IPS-18a (cell line): ENCODE measurements around the gene SERPINB1.

Source experiments
- H3K27ac ChIP-seq: one replicate; pipeline ENCODE4 v1.5.1; 2013; ENCODE audit warnings: low read length
- H3K27me3 ChIP-seq: one replicate; pipeline ENCODE4 v1.6.1; 2013; ENCODE audit warnings: mild to moderate bottlenecking, low read length; ENCODE audit not compliant: control insufficient read depth, insufficient read depth
- H3K36me3 ChIP-seq: one replicate; pipeline ENCODE4 v1.6.1; 2013; ENCODE audit warnings: low read depth, low read length; ENCODE audit not compliant: control insufficient read depth
- H3K4me1 ChIP-seq: one replicate; pipeline ENCODE4 v1.6.1; 2013; ENCODE audit warnings: low read depth, low read length; ENCODE audit not compliant: control insufficient read depth
- H3K4me3 ChIP-seq: one replicate; pipeline ENCODE4 v1.5.1; 2013; ENCODE audit warnings: low read length
- H3K9ac ChIP-seq: one replicate; pipeline ENCODE4 v1.6.1; 2013; ENCODE audit warnings: mild to moderate bottlenecking, low read length, moderate library complexity
- H3K9me3 ChIP-seq: one replicate; pipeline ENCODE4 v1.6.1; 2013; ENCODE audit warnings: low read depth, low read length; ENCODE audit not compliant: control insufficient read depth

Gene SERPINB1

DNA sequence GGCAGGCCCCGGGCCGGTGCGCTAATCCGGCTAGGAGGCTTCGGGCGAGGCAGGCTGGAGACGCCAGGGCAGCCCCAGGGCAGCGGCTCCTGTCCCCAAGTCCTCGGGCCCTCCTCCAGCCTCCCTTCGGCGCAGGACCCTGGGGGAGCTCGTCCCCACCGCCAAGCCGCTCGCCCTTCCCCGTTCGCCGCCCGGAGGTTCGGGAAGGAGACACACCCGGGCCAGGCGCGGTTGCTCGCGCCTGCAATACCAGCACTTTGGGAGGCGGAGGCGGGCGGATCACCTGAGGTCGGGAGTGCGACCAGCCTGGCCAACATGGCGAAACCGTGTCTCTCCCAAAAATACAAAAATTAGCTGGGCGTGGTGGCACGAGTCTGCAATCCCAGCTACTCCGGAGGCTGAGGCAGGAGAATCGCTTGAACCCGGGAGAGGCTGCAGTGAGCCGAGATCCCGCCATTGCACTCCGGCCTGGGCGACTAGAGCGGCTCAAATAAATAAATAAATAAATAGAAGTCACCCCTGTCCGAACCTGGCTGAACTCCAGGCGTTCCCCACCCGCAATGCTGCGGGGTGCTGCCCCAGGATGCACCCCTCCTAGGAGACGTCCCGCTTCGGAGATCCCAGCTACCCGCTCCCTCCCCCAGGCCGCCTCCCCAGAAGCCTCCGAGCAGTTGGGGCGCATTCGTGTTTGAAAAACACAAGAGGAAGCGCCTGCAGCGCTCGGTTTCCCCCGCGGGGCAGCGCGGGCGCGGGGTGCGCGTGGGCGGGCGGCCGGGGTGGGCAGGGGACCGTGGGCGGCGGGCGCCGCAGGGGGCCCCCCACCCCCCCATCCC lies 33.9 kb upstream of the SERPINB1 start:
- H3K4me1 ChIP-seq = peaks cover 29% of the 10 kb centered on the region
- no peaks in the 10 kb centered on the region for H3K9me3 ChIP-seq
- no peak overlapping the region for H3K27ac ChIP-seq
- peaks cover 6% of the 10 kb centered on the region for H3K27me3 ChIP-seq
- no peaks in the 10 kb centered on the region for H3K36me3 ChIP-seq
- peak overlapping the region; percentile 80 for H3K4me3 ChIP-seq
- peak overlapping the region; percentile 71 for H3K9ac ChIP-seq

DNA sequence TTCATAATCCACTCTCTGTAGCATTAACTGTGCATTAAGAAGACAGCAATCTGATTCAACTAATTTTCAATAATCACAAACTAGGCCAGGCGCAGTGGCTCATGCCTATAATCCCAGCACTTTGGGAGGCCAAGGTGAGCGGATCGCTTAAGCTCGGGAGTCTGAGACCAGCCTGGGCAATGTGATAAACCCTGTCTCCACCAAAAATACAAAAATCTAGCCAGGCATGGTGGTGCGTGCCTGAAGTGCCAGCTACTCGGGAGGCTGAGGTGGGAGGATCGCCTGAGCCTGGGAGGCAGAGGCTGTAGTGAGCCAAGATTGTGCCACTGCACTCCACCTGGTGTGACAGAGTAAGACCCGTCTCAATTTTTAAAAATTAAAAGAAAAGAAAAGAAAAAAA lies 32.0 kb upstream of the SERPINB1 start:
- Histone ChIP-seq H3K4me3 (no peak overlapping the region), H3K27me3 (peaks cover 6% of the 10 kb centered on the region), H3K9me3 (no peaks in the 10 kb centered on the region), H3K27ac (no peak overlapping the region), H3K9ac (no peak overlapping the region), H3K4me1 (peaks cover 27% of the 10 kb centered on the region), H3K36me3 (no peaks in the 10 kb centered on the region)

GRCh38 chr6:2872423-2873358 lies 31.0 kb upstream of the SERPINB1 start:
- peaks cover 6% of the 10 kb centered on the region for H3K27me3 ChIP-seq
- no peaks in the 10 kb centered on the region for H3K36me3 ChIP-seq
- H3K4me1 ChIP-seq = peaks cover 24% of the 10 kb centered on the region
- H3K9ac ChIP-seq = no peak overlapping the region
- no peaks in the 10 kb centered on the region for H3K9me3 ChIP-seq
- no peak overlapping the region for H3K27ac ChIP-seq
- H3K4me3 ChIP-seq = no peak overlapping the region

- Histone ChIP-seq H3K9ac (no peak overlapping the region), H3K4me1 (peaks cover 20% of the 10 kb centered on the region), H3K27ac (no peak overlapping the region), H3K9me3 (no peaks in the 10 kb centered on the region), H3K27me3 (peaks cover 6% of the 10 kb centered on the region), H3K36me3 (no peaks in the 10 kb centered on the region), H3K4me3 (no peak overlapping the region)
Observed at GRCh38 chr6:2871953-2872352, 30.3 kb upstream of the SERPINB1 start.

DNA sequence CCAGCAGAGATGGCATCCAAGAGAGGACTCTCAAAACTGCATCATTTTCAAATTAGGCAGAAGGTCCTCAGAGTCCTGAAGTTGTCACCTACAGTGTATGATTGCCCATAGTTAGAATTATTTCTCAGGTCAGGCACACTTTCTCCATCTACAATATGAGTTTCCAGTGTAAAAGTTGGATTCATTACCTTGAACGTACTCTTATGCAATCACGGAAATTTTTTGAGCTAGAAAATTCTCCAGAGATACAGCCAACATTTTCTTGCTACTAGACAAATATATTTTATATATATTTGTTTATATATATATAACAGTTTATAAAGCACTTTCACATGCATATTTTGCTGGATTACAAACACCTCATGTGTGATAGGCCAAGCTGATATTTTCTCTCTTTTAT lies 29.4 kb upstream of the SERPINB1 start:
- Histone ChIP-seq H3K4me1 (peaks cover 19% of the 10 kb centered on the region), H3K9ac (no peak overlapping the region), H3K4me3 (no peak overlapping the region), H3K27ac (no peak overlapping the region), H3K27me3 (peaks cover 6% of the 10 kb centered on the region), H3K36me3 (no peaks in the 10 kb centered on the region), H3K9me3 (no peaks in the 10 kb centered on the region)

DNA sequence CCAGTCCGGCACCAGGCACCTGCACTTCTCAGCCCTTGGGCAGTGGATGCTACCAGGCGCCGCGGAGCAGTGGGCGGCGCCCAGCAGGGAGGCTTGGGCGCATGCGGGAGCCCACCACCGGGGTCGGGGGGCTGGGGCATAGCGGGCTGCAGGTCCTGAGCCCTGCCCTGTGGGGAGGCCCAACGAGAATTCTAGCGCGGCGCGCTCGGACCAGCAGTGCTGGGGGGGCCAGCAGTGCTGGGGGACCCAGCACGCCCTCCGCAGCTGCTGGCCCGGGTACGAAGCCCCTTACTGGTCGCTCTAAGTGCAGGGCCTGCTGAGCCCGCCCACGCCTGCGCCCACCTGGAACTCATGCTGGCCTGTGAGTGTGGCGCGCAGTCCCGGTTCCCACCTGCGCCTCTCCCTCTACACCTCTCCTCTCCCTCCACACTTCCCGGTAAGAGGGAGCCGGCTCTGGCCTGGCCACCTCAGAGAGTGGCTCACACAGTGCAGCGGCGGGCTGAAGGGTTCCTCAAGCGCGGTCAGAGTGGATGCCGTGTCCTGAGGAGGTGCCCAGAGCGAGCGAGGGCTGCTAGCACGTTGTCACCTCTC lies 28.5 kb upstream of the SERPINB1 start:
- H3K4me1 ChIP-seq = peaks cover 28% of the 10 kb centered on the region
- H3K27me3 ChIP-seq = peaks cover 6% of the 10 kb centered on the region
- no peak overlapping the region for H3K4me3 ChIP-seq
- no peak overlapping the region for H3K9ac ChIP-seq
- no peak overlapping the region for H3K27ac ChIP-seq
- H3K9me3 ChIP-seq = no peaks in the 10 kb centered on the region
- H3K36me3 ChIP-seq = no peaks in the 10 kb centered on the region

DNA sequence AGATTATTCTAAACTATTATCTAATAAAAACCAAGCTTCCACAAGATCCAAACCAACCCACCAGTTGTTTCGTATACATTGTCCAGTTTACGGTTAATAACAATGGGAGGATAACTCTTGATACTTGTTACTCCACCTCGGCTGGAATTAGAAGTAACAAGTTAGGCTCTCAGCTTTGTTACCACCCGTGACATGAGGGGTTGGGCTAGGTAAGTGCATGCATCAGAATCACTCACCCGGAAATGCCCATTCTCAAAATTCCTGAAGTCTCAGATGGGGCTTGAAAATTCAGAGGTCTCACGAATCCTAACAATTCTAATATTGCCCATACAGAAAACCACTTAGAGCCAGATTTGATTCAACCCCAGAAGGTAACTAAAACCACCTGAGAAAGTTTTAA lies 27.0 kb upstream of the SERPINB1 start:
- Histone ChIP-seq H3K36me3 (no peaks in the 10 kb centered on the region), H3K9ac (no peak overlapping the region), H3K9me3 (no peaks in the 10 kb centered on the region), H3K4me3 (no peak overlapping the region), H3K27ac (no peak overlapping the region), H3K27me3 (no peaks in the 10 kb centered on the region), H3K4me1 (peaks cover 37% of the 10 kb centered on the region)

GRCh38 chr6:2866171-2866846 lies 24.6 kb upstream of the SERPINB1 start:
- Histone ChIP-seq H3K9ac (no peak overlapping the region), H3K9me3 (no peaks in the 10 kb centered on the region), H3K4me1 (peaks cover 48% of the 10 kb centered on the region), H3K36me3 (no peaks in the 10 kb centered on the region), H3K27me3 (no peaks in the 10 kb centered on the region), H3K27ac (no peak overlapping the region), H3K4me3 (peak overlapping the region; percentile 36)

DNA sequence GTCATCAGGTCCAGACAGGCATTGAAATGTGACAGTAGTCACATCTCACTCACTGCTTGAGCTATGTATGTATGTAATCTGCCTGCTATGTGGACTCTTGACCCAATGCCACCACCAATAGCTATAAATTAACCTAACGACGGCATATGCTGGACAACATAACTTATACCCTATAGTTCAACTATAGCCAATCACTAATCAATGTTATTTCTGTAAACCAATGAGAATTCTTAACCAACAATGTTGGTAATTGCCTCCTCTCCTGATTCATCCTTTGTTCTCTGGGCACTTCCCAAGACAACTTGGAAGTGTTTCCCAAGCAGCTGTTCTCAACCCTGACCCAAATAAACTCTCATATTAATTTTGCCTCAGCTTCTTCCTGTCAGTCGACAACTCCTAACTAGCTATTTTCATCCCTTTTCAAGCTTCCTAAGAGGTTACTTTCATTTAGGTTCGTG lies 24.1 kb upstream of the SERPINB1 start:
- no peaks in the 10 kb centered on the region for H3K9me3 ChIP-seq
- no peak overlapping the region for H3K27ac ChIP-seq
- H3K4me1 ChIP-seq = peaks cover 48% of the 10 kb centered on the region
- peak overlapping the region; percentile 36 for H3K4me3 ChIP-seq
- H3K36me3 ChIP-seq = no peaks in the 10 kb centered on the region
- no peaks in the 10 kb centered on the region for H3K27me3 ChIP-seq
- H3K9ac ChIP-seq = no peak overlapping the region

DNA sequence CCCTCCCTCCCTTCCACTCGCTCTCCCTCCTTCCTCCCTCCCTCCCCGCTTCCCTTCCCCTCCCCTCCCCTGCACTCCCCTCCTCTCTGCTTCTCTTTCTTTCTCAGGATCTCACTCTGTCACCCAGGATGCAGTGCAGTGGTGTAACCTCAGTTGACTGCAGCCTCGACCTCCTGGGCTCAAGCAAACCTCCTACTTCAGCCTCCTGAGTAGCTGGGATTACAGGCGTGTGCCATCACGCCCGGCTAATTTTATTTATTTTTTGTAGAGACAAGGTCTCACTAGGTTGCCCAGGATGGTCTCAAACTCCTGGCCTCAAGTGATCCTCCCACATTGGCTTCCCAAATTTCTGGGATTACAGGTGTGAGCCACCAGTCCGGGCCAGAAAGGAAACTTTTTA lies 23.6 kb upstream of the SERPINB1 start:
- peaks cover 48% of the 10 kb centered on the region for H3K4me1 ChIP-seq
- H3K9ac ChIP-seq = no peak overlapping the region
- no peak overlapping the region for H3K27ac ChIP-seq
- H3K27me3 ChIP-seq = no peaks in the 10 kb centered on the region
- H3K4me3 ChIP-seq = no peak overlapping the region
- no peaks in the 10 kb centered on the region for H3K9me3 ChIP-seq
- H3K36me3 ChIP-seq = no peaks in the 10 kb centered on the region

DNA sequence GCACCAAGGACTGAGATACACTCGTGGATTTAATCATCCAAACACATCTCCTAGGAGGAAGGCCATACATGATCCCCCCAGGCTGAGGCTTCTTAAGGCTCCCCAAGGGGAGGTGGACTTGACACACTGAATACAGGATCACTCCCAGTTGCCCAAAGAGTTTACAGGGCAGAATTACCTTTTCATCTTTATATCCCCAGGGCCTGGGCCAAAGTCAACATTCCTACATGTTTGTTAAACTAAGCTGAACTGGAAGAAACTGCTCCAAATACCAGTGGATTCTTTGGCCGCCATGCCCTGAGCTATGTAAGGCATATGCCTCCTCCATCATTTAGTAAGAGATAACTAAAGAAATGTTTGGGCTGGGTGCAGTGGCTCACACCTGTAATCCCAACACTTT lies 22.2 kb upstream of the SERPINB1 start:
- Histone ChIP-seq H3K27me3 (no peaks in the 10 kb centered on the region), H3K9me3 (no peaks in the 10 kb centered on the region), H3K4me3 (no peak overlapping the region), H3K4me1 (peaks cover 48% of the 10 kb centered on the region), H3K27ac (no peak overlapping the region), H3K9ac (no peak overlapping the region), H3K36me3 (no peaks in the 10 kb centered on the region)
